Coronary artery (tissue), 2 donors: ENCODE data around the gene STS.

Experiments
- DNase-seq: peaks from one replicate; pipeline ENCODE4 v3.0.0-alpha.2; 2017; ENCODE audit warnings: low spot score
- H3K27ac ChIP-seq, 2 donors: fragments of 200-600 bp; sonication (generic); one replicate each; pipeline ENCODE4 v1.5.1; 2016 to 2019
- H3K4me3 ChIP-seq: fragments of 200-600 bp; sonication (generic); 2 replicates; pipeline ENCODE4 v1.5.1; 2016; ENCODE audit warnings: mild to moderate bottlenecking, moderate library complexity
- CTCF ChIP-seq: fragments of 200-600 bp; sonication (generic); IDR thresholded peaks from one replicate; pipeline ENCODE4 v1.5.1; 2019; ENCODE audit warnings: antibody characterized with exemption

STS gene

DNA sequence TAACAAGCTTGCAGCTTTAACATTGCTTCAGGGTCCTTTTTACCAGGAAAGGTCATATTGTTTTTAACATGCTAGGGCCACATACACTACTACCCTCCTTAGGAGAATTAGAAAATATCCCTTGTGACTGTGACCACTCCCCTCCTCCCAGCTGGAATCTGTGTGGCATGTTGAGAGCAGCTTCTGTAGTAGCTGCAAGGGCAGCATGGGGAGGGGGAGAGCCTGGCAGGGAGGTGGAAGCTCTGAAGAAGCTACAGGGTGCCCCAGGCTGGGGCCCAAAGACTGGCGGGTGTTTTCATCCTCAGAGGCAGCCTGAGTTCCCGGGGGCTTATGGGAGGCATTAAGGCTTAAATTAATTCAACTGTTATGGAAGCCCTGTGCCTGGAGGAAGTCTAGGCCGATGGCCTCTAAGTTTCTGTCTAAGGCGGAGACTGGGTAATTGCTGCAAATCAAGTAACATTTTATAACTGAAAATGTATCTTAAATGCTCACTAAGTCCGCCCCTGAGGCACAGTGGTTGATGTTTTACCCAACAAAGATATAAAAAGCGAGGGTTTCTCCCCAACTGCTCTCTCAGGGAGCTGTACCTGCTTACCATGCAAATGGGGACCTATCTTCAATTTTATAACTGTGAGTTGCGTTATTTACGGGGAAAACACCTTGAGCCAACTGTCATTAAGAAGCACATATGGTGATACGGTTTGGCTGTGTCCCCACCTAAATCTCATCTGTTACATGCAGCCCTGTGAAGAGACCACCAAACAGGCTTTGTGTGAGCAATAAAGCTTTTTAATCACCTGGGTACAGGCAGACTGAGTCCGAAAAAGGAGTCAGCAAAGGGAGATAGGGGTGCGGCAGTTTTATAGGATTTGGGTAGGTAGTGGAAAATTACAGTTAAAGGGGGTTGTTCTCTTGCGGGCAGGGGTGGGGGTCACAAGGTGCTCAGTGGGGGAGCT is 37.4 kb upstream of the STS start:
- Histone ChIP-seq H3K4me3 (no peak overlapping the region), H3K27ac (no peak overlapping the region)

DNA sequence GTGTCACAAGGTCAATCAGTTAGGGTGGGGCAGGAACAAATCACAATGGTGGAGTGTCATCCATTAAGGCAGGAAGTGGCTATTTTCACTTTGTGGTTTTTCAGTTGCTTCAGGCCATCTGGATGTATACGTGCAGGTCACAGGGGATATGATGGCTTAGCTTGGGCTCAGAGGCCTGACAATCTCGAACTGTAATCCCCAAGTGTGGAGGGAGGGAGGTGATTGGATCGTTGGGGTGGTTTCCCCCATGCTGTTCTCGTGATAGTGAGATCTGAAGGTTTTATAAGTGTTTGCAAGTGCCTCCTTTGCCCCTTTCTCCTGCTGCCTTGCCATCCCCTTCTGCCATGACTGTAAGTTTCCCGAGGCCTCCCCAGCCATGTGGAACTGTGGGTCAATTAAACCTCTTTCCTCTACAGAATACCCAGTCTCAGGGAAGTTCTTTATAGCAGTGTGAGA is 36.7 kb upstream of the STS start:
- Histone ChIP-seq H3K4me3 (no peak overlapping the region), H3K27ac (no peak overlapping the region)
- TF ChIP-seq CTCF, result no peak

More for the DNA sequence above, 37.4 kb upstream of the STS start:
- no peak for TF ChIP-seq CTCF
- DNase-seq, result no peak

DNA sequence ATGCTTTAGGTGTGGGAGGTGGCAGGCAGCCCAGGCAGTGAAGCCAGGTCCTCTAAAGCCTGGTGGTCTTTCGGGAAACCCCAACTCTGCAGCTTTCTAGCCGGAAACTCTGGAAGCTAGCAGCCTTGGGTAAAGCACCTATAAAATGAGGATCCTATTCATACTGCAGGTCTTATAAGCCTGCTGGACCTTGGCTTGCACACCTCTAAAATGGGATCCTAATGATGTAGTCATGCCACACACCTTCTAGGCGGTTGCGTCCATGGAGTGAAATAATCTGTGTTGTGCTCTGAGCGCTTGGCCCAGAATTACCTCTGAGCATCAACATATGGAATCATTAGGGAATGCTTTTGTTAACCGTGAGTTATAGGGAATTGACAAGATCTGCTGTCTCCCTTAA is 36.0 kb upstream of the STS start:
- no peak overlapping the region for H3K27ac ChIP-seq
- no peak for DNase-seq
- no peak for TF ChIP-seq CTCF

More for the DNA sequence above, 36.7 kb upstream of the STS start:
- DNase-seq, result no peak

DNA sequence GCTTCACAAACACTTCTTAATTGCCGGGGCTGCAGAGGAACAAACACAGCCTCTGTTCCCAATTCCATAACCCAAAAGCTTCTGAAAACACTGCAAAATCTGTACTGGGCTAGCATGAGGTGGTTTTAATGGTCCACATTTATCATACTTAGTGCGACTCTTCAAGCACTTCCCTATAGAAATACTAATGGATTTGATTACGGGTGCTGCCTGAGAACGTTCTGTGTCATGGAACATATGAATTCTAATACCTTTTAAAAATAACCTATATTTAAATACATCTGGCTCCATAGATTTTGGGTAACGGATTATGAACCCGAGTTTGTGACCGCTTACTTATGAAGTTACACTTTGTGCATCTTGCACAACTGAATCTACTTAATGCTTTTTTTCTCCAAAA is 35.4 kb upstream of the STS start:
- no peak for TF ChIP-seq CTCF
- no peak for DNase-seq
- Histone ChIP-seq H3K4me3 (no peak overlapping the region), H3K27ac (no peak overlapping the region)

More for the DNA sequence above, 36.0 kb upstream of the STS start:
- no peak overlapping the region for H3K4me3 ChIP-seq

DNA sequence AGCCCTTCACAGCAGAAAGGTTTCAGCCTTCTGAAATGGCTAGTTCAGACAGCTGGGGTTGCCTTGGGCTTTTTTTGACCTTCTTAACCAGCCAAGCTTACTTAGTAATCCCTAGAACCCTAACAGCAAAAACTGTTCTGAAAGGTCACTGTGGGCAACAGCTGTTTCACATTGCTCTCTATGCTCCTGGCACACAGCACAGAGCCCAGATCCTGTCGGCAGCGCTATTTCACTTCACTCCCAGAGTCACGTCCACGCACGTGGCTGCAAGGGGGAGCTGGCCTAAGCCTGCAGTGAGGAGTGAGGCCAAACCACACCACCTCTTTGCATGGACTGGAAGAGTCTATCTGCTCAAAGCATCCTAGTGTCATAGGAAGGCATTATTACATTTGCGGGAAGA is 32.0 kb upstream of the STS start:
- Histone ChIP-seq H3K27ac (no peak overlapping the region), H3K4me3 (no peak overlapping the region)
- TF ChIP-seq CTCF, result no peak
- DNase-seq, result no peak

- TF ChIP-seq CTCF, result no peak
- Histone ChIP-seq H3K4me3 (no peak overlapping the region), H3K27ac (no peak overlapping the region)
- DNase-seq, result no peak
These were observed 31.4 kb upstream of the STS start for GRCh38 chrX:7116081-7116480.

DNA sequence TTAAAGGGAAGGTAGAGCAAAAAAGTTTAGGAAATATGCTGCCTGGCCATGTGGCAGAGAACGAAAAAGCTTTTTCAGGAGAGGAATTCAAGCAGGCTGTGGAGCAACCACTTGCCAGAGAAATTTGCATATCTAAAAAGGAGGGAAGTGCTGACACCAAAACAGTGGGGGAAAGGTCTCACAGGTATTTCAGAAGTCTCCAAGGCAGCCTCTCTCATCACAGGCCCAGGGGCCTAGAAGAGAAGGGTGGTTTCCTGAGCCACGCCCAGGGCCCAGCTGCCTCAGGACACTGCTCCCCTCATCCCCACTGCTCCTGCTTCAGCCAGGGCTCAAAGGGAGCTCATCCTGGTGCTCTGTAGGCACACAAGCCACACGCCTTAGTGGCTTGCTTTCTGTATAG is 29.9 kb upstream of the STS start:
- no peak for DNase-seq
- H3K4me3 ChIP-seq, result no peak overlapping the region
- no peak for TF ChIP-seq CTCF
- no peak overlapping the region for H3K27ac ChIP-seq
